Measurements from ENCODE around the gene OBSCN. TPM values are rescaled to one million over a fixed set of nuclear protein-coding genes. Genes with fewer than 3 reads are reported as not detected.

The OBSCN gene
- total and polyA plus RNA-seq, 2 of the 13 experiments (the other 11 are each of a cell fraction or from before 2014, with no cell fraction given): 0.20 TPM

DNA sequence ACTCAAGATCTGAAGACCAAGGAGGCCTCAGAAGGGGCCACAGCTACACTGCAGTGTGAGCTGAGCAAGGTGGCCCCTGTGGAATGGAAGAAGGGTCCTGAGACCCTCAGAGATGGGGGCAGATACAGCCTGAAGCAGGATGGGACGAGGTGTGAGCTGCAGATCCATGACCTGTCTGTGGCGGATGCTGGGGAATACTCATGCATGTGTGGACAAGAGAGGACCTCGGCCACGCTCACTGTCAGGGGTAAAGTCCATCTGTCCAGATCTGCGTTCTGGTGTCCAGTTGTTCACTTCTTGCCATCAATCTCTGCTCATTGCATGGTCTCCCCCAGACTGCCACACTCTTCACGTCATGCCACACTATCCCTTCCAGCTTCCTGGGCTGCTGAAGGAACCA lies 90.6 kb downstream of the OBSCN start:
- no peaks in the 10 kb centered on the region for H3K79me2 ChIP-seq (ENCODE audit: insufficient read depth, low read length)
- POLR2A ChIA-PET: no interaction called here
- H3K4me1 ChIP-seq (ENCODE audit: insufficient read depth, low read length): no peaks in the 10 kb centered on the region
- in situ Hi-C loops (cut with HindIII; ENCODE audit: extremely low pct_ligation_motif_present, low pct_unique_long_range_greater_than_20kb): no loop called here
- no TSS peak for BruUV-seq (replicated peaks)
- CTCF ChIA-PET (ENCODE audit: low intra/inter-chr PET ratio, low total read pairs): no interaction called here
- H3K9me3 ChIP-seq (ENCODE audit: low read length): peaks cover 25% of the 10 kb centered on the region
- no peaks in the 10 kb centered on the region for H3K36me3 ChIP-seq (replicated peaks in 1 of 2; ENCODE audit: control insufficient read depth in 1 of 2, insufficient read depth in 2 of 2, low read length in 2 of 2)
- TF ChIP-seq, protein P1, sequence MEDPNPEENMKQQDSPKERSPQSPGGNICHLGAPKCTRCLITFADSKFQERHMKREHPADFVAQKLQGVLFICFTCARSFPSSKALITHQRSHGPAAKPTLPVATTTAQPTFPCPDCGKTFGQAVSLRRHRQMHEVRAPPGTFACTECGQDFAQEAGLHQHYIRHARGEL (CRISPR knock-in tag; IDR thresholded peaks at IDR 0.05): no peak
- TF ChIP-seq, protein P2, sequence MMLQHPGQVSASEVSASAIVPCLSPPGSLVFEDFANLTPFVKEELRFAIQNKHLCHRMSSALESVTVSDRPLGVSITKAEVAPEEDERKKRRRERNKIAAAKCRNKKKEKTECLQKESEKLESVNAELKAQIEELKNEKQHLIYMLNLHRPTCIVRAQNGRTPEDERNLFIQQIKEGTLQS (CRISPR knock-in tag; IDR thresholded peaks at IDR 0.05): no peak
- TF ChIP-seq, protein P3, sequence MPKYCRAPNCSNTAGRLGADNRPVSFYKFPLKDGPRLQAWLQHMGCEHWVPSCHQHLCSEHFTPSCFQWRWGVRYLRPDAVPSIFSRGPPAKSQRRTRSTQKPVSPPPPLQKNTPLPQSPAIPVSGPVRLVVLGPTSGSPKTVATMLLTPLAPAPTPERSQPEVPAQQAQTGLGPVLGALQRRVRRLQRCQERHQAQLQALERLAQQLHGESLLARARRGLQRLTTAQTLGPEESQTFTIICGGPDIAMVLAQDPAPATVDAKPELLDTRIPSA (CRISPR knock-in tag; IDR thresholded peaks at IDR 0.05; ENCODE audit: borderline replicate concordance): no peak
- no peak for TF ChIP-seq CHD2 (IDR thresholded peaks at IDR 0.05; ENCODE audit: low read depth, low read length)
- no peak for TF ChIP-seq ZFP62 (CRISPR knock-in tag; IDR thresholded peaks at IDR 0.05)
- no peak for TF ChIP-seq TCF7L2 (IDR thresholded peaks at IDR 0.05; ENCODE audit: low read depth, low read length)
- no peak for TF ChIP-seq NONO (IDR thresholded peaks at IDR 0.05)
- no peak for TF ChIP-seq NONO (CRISPR knock-in tag; conservative IDR thresholded peaks at IDR 0.05)
- TF ChIP-seq FLYWCH1 (CRISPR knock-in tag; IDR thresholded peaks at IDR 0.05): no peak
- TF ChIP-seq, protein P4, sequence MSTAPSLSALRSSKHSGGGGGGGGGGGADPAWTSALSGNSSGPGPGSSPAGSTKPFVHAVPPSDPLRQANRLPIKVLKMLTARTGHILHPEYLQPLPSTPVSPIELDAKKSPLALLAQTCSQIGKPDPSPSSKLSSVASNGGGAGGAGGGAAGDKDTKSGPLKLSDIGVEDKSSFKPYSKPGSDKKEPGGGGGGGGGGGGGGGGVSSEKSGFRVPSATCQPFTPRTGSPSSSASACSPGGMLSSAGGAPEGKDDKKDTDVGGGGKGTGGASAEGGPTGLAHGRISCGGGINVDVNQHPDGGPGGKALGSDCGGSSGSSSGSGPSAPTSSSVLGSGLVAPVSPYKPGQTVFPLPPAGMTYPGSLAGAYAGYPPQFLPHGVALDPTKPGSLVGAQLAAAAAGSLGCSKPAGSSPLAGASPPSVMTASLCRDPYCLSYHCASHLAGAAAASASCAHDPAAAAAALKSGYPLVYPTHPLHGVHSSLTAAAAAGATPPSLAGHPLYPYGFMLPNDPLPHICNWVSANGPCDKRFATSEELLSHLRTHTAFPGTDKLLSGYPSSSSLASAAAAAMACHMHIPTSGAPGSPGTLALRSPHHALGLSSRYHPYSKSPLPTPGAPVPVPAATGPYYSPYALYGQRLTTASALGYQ (CRISPR knock-in tag; IDR thresholded peaks at IDR 0.05): no peak
- TF ChIP-seq, protein P5, sequence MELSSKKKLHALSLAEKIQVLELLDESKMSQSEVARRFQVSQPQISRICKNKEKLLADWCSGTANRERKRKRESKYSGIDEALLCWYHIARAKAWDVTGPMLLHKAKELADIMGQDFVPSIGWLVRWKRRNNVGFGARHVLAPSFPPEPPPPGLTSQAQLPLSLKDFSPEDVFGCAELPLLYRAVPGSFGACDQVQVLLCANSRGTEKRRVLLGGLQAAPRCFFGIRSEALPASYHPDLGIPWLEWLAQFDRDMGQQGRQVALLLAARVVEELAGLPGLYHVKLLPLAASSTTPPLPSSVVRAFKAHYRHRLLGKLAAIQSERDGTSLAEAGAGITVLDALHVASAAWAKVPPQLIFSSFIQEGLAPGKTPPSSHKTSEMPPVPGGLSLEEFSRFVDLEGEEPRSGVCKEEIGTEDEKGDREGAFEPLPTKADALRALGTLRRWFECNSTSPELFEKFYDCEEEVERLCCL (CRISPR knock-in tag; IDR thresholded peaks at IDR 0.05; ENCODE audit: borderline replicate concordance): no peak
- H2AFZ ChIP-seq (ENCODE audit: low read length): no peak overlapping the region
- H3K4me2 ChIP-seq (ENCODE audit: low read depth, low read length): no peak overlapping the region
- H4K20me1 ChIP-seq (ENCODE audit: insufficient read depth, low read length): no peaks in the 10 kb centered on the region
- 0% methylated on average over 1 of the region's 6 CpGs for WGBS (ENCODE audit: low lambda C conversion rate)
- DNase-seq (ENCODE audit: low spot score): no peak
- no peak for FAIRE-seq
- peaks cover 3 to 10% of the 10 kb centered on the region in 2 experiments; a peak in 2 of 5 replicates for H3K27me3 ChIP-seq (ENCODE audit: control insufficient read depth in 1 of 2, insufficient read depth in 2 of 2, low read length in 2 of 2)
- intact Hi-C loops (cut with micrococcal nuclease; ENCODE audit: unreplicated experiment): no loop called here
- no peak for ATAC-seq
- H3K27ac ChIP-seq (ENCODE audit: extremely low read length, insufficient read depth, low read length): no peak overlapping the region
- no peak overlapping the region for H3K4me3 ChIP-seq (replicated peaks in 1 of 3; ENCODE audit: insufficient read depth in 1 of 3, low read depth in 2 of 3, low read length in 3 of 3)
- H3K9ac ChIP-seq (ENCODE audit: insufficient read depth, low read depth, low read length): no peak overlapping the region
